Sigmoid colon (tissue), 7 donors: ENCODE data around the gene MDH1B. TPM values are rescaled to one million over a fixed set of nuclear protein-coding genes. Genes with fewer than 3 reads are reported as not detected.

Experiments
- DNase-seq: peaks from one replicate; pipeline ENCODE4 v3.0.0-alpha.2; 2019
- H3K27ac ChIP-seq, 4 donors: fragments of 200-600 bp; sonication (generic); one replicate each; pipeline ENCODE4 v1.5.1; 2016 to 2019; ENCODE audit warnings: mild to moderate bottlenecking in 1 of 4
- H3K27me3 ChIP-seq, 3 donors: fragments of 200-600 bp; sonication (generic); one replicate each; pipeline ENCODE4 v1.5.1; 2019; ENCODE audit warnings: mild to moderate bottlenecking in 1 of 3
- H3K36me3 ChIP-seq, 4 donors: fragments of 200-600 bp; sonication (generic); one replicate each; pipeline ENCODE4 v1.5.1; 2016 to 2019
- H3K4me1 ChIP-seq, 4 donors: fragments of 200-600 bp; sonication (generic); one replicate each; pipeline ENCODE4 v1.5.1; 2017 to 2019
- H3K4me3 ChIP-seq, 4 donors: fragments of 200-600 bp; sonication (generic); one replicate each; pipeline ENCODE4 v1.5.1; 2017 to 2019; ENCODE audit warnings: mild to moderate bottlenecking in 2 of 4, moderate library complexity in 1 of 4
- H3K9me3 ChIP-seq, 4 donors: fragments of 200-600 bp in 3 of 4; sonication (generic) in 3 of 4; one replicate each; pipeline versions ENCODE4 v1.5.1 to v1.6.1; 2013 to 2019
- EP300 ChIP-seq, 4 donors: sonication (generic); formaldehyde crosslinking; IDR thresholded peaks; one replicate each; pipeline ENCODE4 v1.6.1; 2017; ENCODE audit warnings: antibody characterized with exemption in 4 of 4
- POLR2A ChIP-seq, 2 donors: fragments of 450-650 bp; IDR thresholded peaks; one replicate each; pipeline ENCODE4 v1.6.1; 2016; ENCODE audit warnings: antibody characterized with exemption in 2 of 2, mild to moderate bottlenecking in 2 of 2, moderate library complexity in 2 of 2
- POLR2AphosphoS5 ChIP-seq, 4 donors: sonication (generic); formaldehyde crosslinking; IDR thresholded peaks; one replicate each; pipeline ENCODE4 v1.6.1; 2017; ENCODE audit warnings: antibody characterized with exemption in 4 of 4
- WGBS, 2 donors: extraction: QIAGEN DNeasy Blood & Tissue Kit; methylation state at CpG; one replicate each; pipeline ENCODE4 v1.1.7; 2013; 5-methylcytosine and 5-hydroxymethylcytosine counted together
- intact Hi-C: fragments of 100-400 bp; cut with DNase I; formaldehyde crosslinking; loops from one replicate; pipeline ENCODE4 v1.15.1; 2023
- polyA plus RNA-seq, 3 donors: library from polyadenylated mRNA; stranded (reverse); fragments of 200-250 nt; gene quantifications; one replicate each; pipeline ENCODE4 v1.2.3, GENCODE V29; 2013
- total RNA-seq, 4 donors: library from RNA; depleted of rRNA; stranded (reverse); fragments of >200 nt; gene quantifications; one replicate each; pipeline ENCODE4 v1.1.0, GENCODE V29; 2016
- TF ChIP-seq, protein P1 (sequence below), 4 experiments: fragments of 450-650 bp in 3 of 4; fragments of 200-600 bp in 1 of 4; IDR thresholded peaks; one replicate each; pipeline ENCODE4 v1.5.1; 2016 to 2019; ENCODE audit warnings: antibody characterized with exemption in 4 of 4, mild to moderate bottlenecking in 3 of 4, moderate library complexity in 2 of 4
- donor health status: healthy with polysubstance abuse.
- donor health status: Bipolar disorder and iron deficiency.
- donor health status: healthy.

Gene MDH1B
- total and polyA plus RNA-seq, 7 donors = 0.28 to 2.2 (median 1.4) TPM; not detected in 2

DNA sequence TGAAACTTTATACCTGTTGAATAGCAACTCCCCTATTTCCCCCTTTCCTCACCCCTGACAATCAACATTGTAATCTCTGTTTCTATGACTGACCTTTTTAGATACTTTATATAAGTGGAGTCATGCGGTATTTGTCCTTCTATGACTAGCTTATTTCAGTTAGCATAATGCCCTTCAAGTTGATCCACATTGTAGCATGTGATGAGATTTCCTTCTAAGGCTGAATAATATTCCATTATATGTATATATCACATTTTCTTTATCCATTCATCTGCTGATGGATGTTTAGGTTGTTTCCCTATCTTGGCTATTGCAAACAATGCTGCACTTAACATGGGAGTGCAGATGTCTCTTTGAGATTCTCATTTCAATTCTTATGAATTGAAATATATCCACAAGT, 9.7 kb upstream of the MDH1B start:
- intact Hi-C loops = no loop called here
- H3K27me3 ChIP-seq = no peaks in the 10 kb centered on the region
- H3K27ac ChIP-seq = no peak overlapping the region
- H3K4me1 ChIP-seq = no peaks in the 10 kb centered on the region
- no peak overlapping the region for H3K4me3 ChIP-seq
- 96 to 98% methylated on average over 1 of the region's 1 CpG for WGBS, 2 donors
- DNase-seq = no peak
- TF ChIP-seq POLR2A (IDR thresholded peaks at IDR 0.05) (no peak), POLR2AphosphoS5 (IDR thresholded peaks at IDR 0.05) (no peak), EP300 (IDR thresholded peaks at IDR 0.05) (no peak)
- TF ChIP-seq, protein P1, sequence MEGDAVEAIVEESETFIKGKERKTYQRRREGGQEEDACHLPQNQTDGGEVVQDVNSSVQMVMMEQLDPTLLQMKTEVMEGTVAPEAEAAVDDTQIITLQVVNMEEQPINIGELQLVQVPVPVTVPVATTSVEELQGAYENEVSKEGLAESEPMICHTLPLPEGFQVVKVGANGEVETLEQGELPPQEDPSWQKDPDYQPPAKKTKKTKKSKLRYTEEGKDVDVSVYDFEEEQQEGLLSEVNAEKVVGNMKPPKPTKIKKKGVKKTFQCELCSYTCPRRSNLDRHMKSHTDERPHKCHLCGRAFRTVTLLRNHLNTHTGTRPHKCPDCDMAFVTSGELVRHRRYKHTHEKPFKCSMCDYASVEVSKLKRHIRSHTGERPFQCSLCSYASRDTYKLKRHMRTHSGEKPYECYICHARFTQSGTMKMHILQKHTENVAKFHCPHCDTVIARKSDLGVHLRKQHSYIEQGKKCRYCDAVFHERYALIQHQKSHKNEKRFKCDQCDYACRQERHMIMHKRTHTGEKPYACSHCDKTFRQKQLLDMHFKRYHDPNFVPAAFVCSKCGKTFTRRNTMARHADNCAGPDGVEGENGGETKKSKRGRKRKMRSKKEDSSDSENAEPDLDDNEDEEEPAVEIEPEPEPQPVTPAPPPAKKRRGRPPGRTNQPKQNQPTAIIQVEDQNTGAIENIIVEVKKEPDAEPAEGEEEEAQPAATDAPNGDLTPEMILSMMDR (IDR thresholded peaks at IDR 0.05) = no peak
- H3K9me3 ChIP-seq = peaks cover 0 to 6% (median 1%) of the 10 kb centered on the region in 4 donors
- H3K36me3 ChIP-seq = peaks cover 0 to 97% (median 26%) of the 10 kb centered on the region in 4 donors

DNA sequence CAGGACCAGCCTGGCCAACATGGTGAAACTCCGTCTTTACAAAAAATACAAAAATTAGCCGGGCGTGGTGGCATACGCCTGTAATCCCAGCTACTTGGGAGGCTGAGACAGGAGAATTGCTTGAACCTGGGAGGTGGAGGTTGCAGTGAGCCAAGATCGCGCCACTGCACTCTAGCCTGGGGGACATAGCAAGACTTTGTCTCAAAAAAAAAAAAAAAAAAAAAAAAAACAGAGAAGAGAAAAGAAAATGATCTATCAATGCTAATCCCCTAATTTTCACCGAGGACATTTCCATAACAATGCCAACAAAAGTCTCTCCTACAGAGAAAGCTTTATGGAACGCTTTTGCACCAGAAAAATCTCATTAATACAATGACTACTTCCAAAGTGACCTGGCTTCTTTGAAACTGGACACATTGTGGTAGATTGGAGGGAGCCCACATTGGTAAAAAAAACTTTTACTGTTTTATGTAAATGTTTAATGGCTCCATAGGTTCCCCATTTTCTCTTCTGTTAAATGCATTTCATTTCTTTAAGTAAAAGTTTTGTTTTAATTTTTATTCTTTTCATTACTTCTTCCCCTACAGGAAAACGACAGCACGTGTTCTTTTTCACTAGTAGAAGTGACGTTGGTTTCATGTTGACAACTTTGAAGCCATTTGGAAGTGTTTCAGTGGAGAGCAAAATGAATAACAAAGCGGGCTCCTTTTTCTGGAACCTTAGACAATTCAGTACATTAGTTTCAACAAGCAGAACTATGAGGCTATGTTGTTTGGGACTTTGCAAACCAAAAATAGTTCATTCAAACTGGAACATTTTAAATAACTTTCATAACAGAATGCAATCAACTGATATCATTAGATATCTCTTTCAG, 1.2 kb upstream of the MDH1B start:
- H3K27me3 ChIP-seq = no peaks in the 10 kb centered on the region
- TF ChIP-seq POLR2AphosphoS5 (IDR thresholded peaks at IDR 0.05) = no peak
- peak overlapping the region; percentile 81 to 93 (median 87) for H3K27ac ChIP-seq
- WGBS, 2 donors = 38 to 40% methylated on average over 12 of the region's 12 CpGs
- peak overlapping the region; percentile 66 to 88 (median 74) for H3K4me3 ChIP-seq
- no peak for DNase-seq
- H3K9me3 ChIP-seq = no peaks in the 10 kb centered on the region
- H3K4me1 ChIP-seq = peaks cover 0 to 38% (median 30%) of the 10 kb centered on the region in 4 donors
- intact Hi-C loops = loop anchor here (10.0 kb wide), 1 partner anchor 859 kb away; the partner anchor contains the start of gene METTL21A
- peaks cover 0 to 30% (median 0%) of the 10 kb centered on the region in 4 donors for H3K36me3 ChIP-seq

DNA sequence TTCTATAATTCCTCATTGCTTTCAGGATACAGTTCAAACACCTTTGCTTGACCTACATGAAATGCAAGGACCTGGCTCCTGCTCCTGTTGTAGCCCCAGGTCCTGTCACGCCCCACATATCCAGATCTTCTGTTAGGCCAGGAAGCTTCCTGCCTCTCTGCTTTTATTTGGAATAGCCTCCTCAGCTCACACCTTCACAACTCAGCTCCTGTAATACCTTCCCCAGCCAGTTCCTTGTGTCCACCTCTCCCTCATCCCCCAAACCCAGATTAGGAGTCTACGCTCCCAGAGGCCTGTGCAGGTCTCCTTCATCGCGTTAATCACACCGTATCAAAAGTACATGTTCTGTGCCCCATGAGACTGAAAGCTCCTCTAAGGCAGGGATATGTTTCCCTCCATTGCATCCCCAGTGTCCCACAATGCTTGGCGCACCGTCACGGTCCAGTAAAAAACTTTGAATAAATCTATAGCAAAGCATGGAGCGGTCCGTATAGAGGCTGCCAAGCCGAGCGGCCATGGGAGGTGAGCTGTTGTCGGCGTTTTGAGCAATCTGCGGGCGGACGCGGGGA, 371 bp downstream of the MDH1B start:
- H3K27me3 ChIP-seq = no peaks in the 10 kb centered on the region
- peak overlapping the region; percentile 66 to 88 (median 74) for H3K4me3 ChIP-seq
- TF ChIP-seq POLR2AphosphoS5 (IDR thresholded peaks at IDR 0.05) (no peak), POLR2A (IDR thresholded peaks at IDR 0.05) (no peak), EP300 (IDR thresholded peaks at IDR 0.05) (no peak)
- TF ChIP-seq, protein P1 (IDR thresholded peaks at IDR 0.05) = no peak
- 10 to 14% methylated on average over 18 of the region's 18 CpGs for WGBS, 2 donors
- intact Hi-C loops = loop anchor here (2.0 to 10.0 kb wide), 2 partner anchors 764 to 860 kb away; partner anchors contain the start of genes CREB1 and METTL21A
- peaks cover 0 to 38% (median 30%) of the 10 kb centered on the region in 4 donors for H3K4me1 ChIP-seq
- peak overlapping the region; percentile 81 to 93 (median 87) for H3K27ac ChIP-seq
- peaks cover 0 to 14% (median 0%) of the 10 kb centered on the region in 4 donors for H3K36me3 ChIP-seq
- no peaks in the 10 kb centered on the region for H3K9me3 ChIP-seq
- no peak for DNase-seq

DNA sequence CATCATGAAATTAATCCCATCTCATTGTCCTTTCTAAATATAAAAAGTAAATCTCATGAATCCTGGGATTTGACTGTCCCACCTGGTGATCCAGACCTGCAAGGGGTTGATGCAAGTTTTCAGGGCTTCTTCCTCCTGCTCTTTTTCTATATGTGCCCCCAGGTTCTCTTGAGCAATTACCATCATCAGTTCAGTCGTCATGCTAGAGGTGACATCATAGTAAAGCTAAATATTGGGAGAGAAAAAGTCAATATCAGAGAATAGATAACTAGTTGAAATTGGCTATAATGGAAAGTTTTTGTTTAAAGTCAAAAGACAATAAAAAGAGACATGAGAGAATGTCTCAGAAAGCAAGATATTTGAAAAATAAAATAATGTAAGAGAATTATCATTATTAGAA, 8.3 kb downstream of the MDH1B start:
- Histone ChIP-seq H3K36me3 (no peaks in the 10 kb centered on the region), H3K27ac (no peak overlapping the region), H3K27me3 (no peaks in the 10 kb centered on the region), H3K9me3 (no peaks in the 10 kb centered on the region), H3K4me3 (no peak overlapping the region), H3K4me1 (no peaks in the 10 kb centered on the region)
- DNase-seq = no peak
- intact Hi-C loops = no loop called here
- 20 to 57% methylated on average over 1 of the region's 1 CpG for WGBS, 2 donors
- no peak for TF ChIP-seq POLR2AphosphoS5 (IDR thresholded peaks at IDR 0.05)
- TF ChIP-seq POLR2A (IDR thresholded peaks at IDR 0.05) = no peak
- TF ChIP-seq, protein P1 (IDR thresholded peaks at IDR 0.05) = no peak
- no peak for TF ChIP-seq EP300 (IDR thresholded peaks at IDR 0.05)

DNA sequence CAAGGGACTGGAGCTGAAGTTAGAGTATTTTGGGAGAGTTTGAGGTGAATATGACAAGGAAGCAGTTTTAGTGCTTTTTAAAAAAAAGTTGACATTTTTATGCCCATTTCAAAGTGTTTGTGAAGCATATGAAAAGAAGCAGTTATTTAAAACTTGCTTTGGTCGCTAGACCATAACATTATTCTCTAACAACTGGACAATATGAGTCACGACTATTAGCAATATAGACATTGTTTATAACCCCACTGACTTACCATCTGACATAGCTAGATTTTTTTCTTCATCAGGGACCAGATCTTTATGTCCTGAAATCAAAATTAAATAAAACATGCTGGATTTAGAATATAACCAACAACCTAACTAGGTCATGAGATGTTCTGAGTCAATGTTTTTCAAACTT, 24.3 kb downstream of the MDH1B start:
- H3K36me3 ChIP-seq = no peaks in the 10 kb centered on the region
- H3K27me3 ChIP-seq = no peaks in the 10 kb centered on the region
- TF ChIP-seq POLR2A (IDR thresholded peaks at IDR 0.05) (no peak), EP300 (IDR thresholded peaks at IDR 0.05) (no peak), POLR2AphosphoS5 (IDR thresholded peaks at IDR 0.05) (no peak)
- TF ChIP-seq, protein P1 (IDR thresholded peaks at IDR 0.05) = no peak
- H3K9me3 ChIP-seq = no peaks in the 10 kb centered on the region
- no peak overlapping the region for H3K4me3 ChIP-seq
- no peak overlapping the region for H3K27ac ChIP-seq
- DNase-seq = no peak
- intact Hi-C loops = no loop called here
- 61 to 68% methylated on average over 2 of the region's 2 CpGs for WGBS, 2 donors
- no peaks in the 10 kb centered on the region for H3K4me1 ChIP-seq
